Activated CD4-positive, alpha-beta T cell treated with anti-CD3 and anti-CD28 coated beads, Interleukin-2, amount 50 U/mL, for 1 hour (primary cell): ENCODE results near the gene ARHGEF40.
A peak's percentile ranks its signal among the peaks of the same experiment; 100 is the strongest.

ENCODE experiments used
- DNase-seq: peaks from one replicate; pipeline ENCODE4 v3.0.0-alpha.2; 2020

The ARHGEF40 gene

GRCh38 chr14:21070083-21070609, at the start of gene ARHGEF40:
TSS of gene ARHGEF40 (plus strand) at chr14:21070304. CDS start at chr14:21070397, 93 bp downstream.
- no peak for DNase-seq

- DNase-seq = no peak
Measured at GRCh38 chr14:21020977-21021545, 49.0 kb upstream of the ARHGEF40 start.

GRCh38 chr14:21022686-21023085, 47.4 kb upstream of the ARHGEF40 start:
- DNase-seq = no peak

- no peak for DNase-seq
Measured at GRCh38 chr14:21023174-21023573, 46.9 kb upstream of the ARHGEF40 start.

GRCh38 chr14:21023817-21024584, 46.1 kb upstream of the ARHGEF40 start:
- peak; percentile 21 for DNase-seq

- peak; percentile 77 for DNase-seq
Measured at GRCh38 chr14:21024585-21025370, 45.3 kb upstream of the ARHGEF40 start, which contains the start of gene NDRG2. TSS of gene NDRG2 (minus strand) at chr14:21025061. CDS start at chr14:21023315, 1,746 bp downstream.

GRCh38 chr14:21025371-21026273, 44.5 kb upstream of the ARHGEF40 start:
- no peak for DNase-seq

GRCh38 chr14:21026274-21026987, 43.7 kb upstream of the ARHGEF40 start:
- DNase-seq = no peak

GRCh38 chr14:21026988-21027315, 43.2 kb upstream of the ARHGEF40 start:
- no peak for DNase-seq

- no peak for DNase-seq
Measured at GRCh38 chr14:21029917-21030316, 40.2 kb upstream of the ARHGEF40 start, which contains the start of gene TPPP2. TSS of gene TPPP2 (plus strand) at chr14:21030217. CDS start at chr14:21030582, 365 bp downstream.

- no peak for DNase-seq
Measured at GRCh38 chr14:21030531-21030930, 39.6 kb upstream of the ARHGEF40 start.

GRCh38 chr14:21032326-21033132, 37.6 kb upstream of the ARHGEF40 start:
- DNase-seq = no peak

- no peak for DNase-seq
Measured at GRCh38 chr14:21033133-21033698, 36.9 kb upstream of the ARHGEF40 start.

- DNase-seq = no peak
Measured at GRCh38 chr14:21034707-21035106, 35.4 kb upstream of the ARHGEF40 start, which contains the start of gene RNASE13. TSS of gene RNASE13 (minus strand) at chr14:21034807. CDS start at chr14:21034288, 519 bp downstream.

- no peak for DNase-seq
Measured at GRCh38 chr14:21036751-21037150, 33.4 kb upstream of the ARHGEF40 start.

GRCh38 chr14:21037156-21037555, 32.9 kb upstream of the ARHGEF40 start:
- no peak for DNase-seq

GRCh38 chr14:21038441-21039422, 31.4 kb upstream of the ARHGEF40 start:
- no peak for DNase-seq

- DNase-seq = peak; percentile 16
Measured at GRCh38 chr14:21039585-21040369, 30.3 kb upstream of the ARHGEF40 start.
